Rectal smooth muscle tissue (tissue), 1 donor: Measurements from ENCODE around the gene GALNT3.

Experiments used
- H3K27ac ChIP-seq: one replicate; pipeline ENCODE4 v1.7.0; 2013; ENCODE audit warnings: low read depth, low read length, inconsistent platforms
- H3K27me3 ChIP-seq: one replicate; pipeline ENCODE4 v1.7.0; 2013; ENCODE audit warnings: low read length; ENCODE audit not compliant: control insufficient read depth, insufficient read depth
- H3K36me3 ChIP-seq: one replicate; pipeline ENCODE4 v1.7.0; 2013; ENCODE audit warnings: low read length; ENCODE audit not compliant: control insufficient read depth, insufficient read depth
- H3K4me1 ChIP-seq: one replicate; pipeline ENCODE4 v1.7.0; 2013; ENCODE audit warnings: low read length; ENCODE audit not compliant: control insufficient read depth, insufficient read depth
- H3K4me3 ChIP-seq: one replicate; pipeline ENCODE4 v1.7.0; 2013; ENCODE audit warnings: low read length
- H3K9ac ChIP-seq: one replicate; pipeline ENCODE4 v1.7.0; 2013; ENCODE audit warnings: low read length

Gene GALNT3

GRCh38 chr2:165766326-165766927, 27.6 kb downstream of the GALNT3 start:
- Histone ChIP-seq H3K4me1 (no peaks in the 10 kb centered on the region), H3K27ac (no peak overlapping the region), H3K9ac (no peak overlapping the region), H3K27me3 (no peaks in the 10 kb centered on the region), H3K36me3 (no peaks in the 10 kb centered on the region), H3K4me3 (no peak overlapping the region)

- Histone ChIP-seq H3K36me3 (peaks cover 2% of the 10 kb centered on the region), H3K27me3 (no peaks in the 10 kb centered on the region), H3K4me3 (no peak overlapping the region), H3K9ac (no peak overlapping the region), H3K4me1 (no peaks in the 10 kb centered on the region), H3K27ac (no peak overlapping the region)
Observed at GRCh38 chr2:165762723-165763122, 31.3 kb downstream of the GALNT3 start.

- Histone ChIP-seq H3K4me1 (no peaks in the 10 kb centered on the region), H3K4me3 (no peak overlapping the region), H3K36me3 (peaks cover 2% of the 10 kb centered on the region), H3K27ac (no peak overlapping the region), H3K9ac (no peak overlapping the region), H3K27me3 (no peaks in the 10 kb centered on the region)
Observed at GRCh38 chr2:165757906-165758675, 36.0 kb downstream of the GALNT3 start.

- H3K4me3 ChIP-seq, result no peak overlapping the region
- no peak overlapping the region for H3K9ac ChIP-seq
- H3K4me1 ChIP-seq, result no peaks in the 10 kb centered on the region
- H3K27me3 ChIP-seq, result no peaks in the 10 kb centered on the region
- no peaks in the 10 kb centered on the region for H3K36me3 ChIP-seq
- H3K27ac ChIP-seq, result no peak overlapping the region
Observed at GRCh38 chr2:165746501-165746900, 47.5 kb downstream of the GALNT3 start.

- Histone ChIP-seq H3K27ac (no peak overlapping the region), H3K4me1 (no peaks in the 10 kb centered on the region), H3K27me3 (no peaks in the 10 kb centered on the region), H3K36me3 (no peaks in the 10 kb centered on the region), H3K4me3 (no peak overlapping the region), H3K9ac (no peak overlapping the region)
Observed at GRCh38 chr2:165745916-165746315, 48.1 kb downstream of the GALNT3 start.

- Histone ChIP-seq H3K27me3 (no peaks in the 10 kb centered on the region), H3K4me1 (no peaks in the 10 kb centered on the region), H3K4me3 (no peak overlapping the region), H3K27ac (no peak overlapping the region), H3K36me3 (no peaks in the 10 kb centered on the region), H3K9ac (no peak overlapping the region)
Observed at GRCh38 chr2:165743442-165743841, 50.6 kb downstream of the GALNT3 start.

GRCh38 chr2:165725421-165725820, 68.6 kb downstream of the GALNT3 start:
- Histone ChIP-seq H3K4me1 (no peaks in the 10 kb centered on the region), H3K4me3 (no peak overlapping the region), H3K9ac (no peak overlapping the region), H3K27me3 (no peaks in the 10 kb centered on the region), H3K27ac (no peak overlapping the region), H3K36me3 (no peaks in the 10 kb centered on the region)

- Histone ChIP-seq H3K9ac (no peak overlapping the region), H3K4me1 (no peaks in the 10 kb centered on the region), H3K27ac (no peak overlapping the region), H3K27me3 (no peaks in the 10 kb centered on the region), H3K36me3 (no peaks in the 10 kb centered on the region), H3K4me3 (no peak overlapping the region)
Observed at GRCh38 chr2:165720511-165720910, 73.5 kb downstream of the GALNT3 start.

GRCh38 chr2:165718610-165719210, 75.3 kb downstream of the GALNT3 start:
- H3K4me3 ChIP-seq, result no peak overlapping the region
- no peak overlapping the region for H3K27ac ChIP-seq
- H3K36me3 ChIP-seq, result no peaks in the 10 kb centered on the region
- no peaks in the 10 kb centered on the region for H3K27me3 ChIP-seq
- no peaks in the 10 kb centered on the region for H3K4me1 ChIP-seq
- no peak overlapping the region for H3K9ac ChIP-seq

GRCh38 chr2:165716091-165716490, 78.0 kb downstream of the GALNT3 start:
- H3K9ac ChIP-seq, result no peak overlapping the region
- H3K4me1 ChIP-seq, result no peaks in the 10 kb centered on the region
- H3K36me3 ChIP-seq, result no peaks in the 10 kb centered on the region
- H3K4me3 ChIP-seq, result no peak overlapping the region
- no peaks in the 10 kb centered on the region for H3K27me3 ChIP-seq
- H3K27ac ChIP-seq, result no peak overlapping the region

GRCh38 chr2:165706960-165707487, 87.0 kb downstream of the GALNT3 start:
- H3K27me3 ChIP-seq, result no peaks in the 10 kb centered on the region
- H3K4me3 ChIP-seq, result no peak overlapping the region
- no peak overlapping the region for H3K9ac ChIP-seq
- no peaks in the 10 kb centered on the region for H3K36me3 ChIP-seq
- no peaks in the 10 kb centered on the region for H3K4me1 ChIP-seq
- no peak overlapping the region for H3K27ac ChIP-seq

- H3K27ac ChIP-seq, result no peak overlapping the region
- H3K4me3 ChIP-seq, result no peak overlapping the region
- no peaks in the 10 kb centered on the region for H3K27me3 ChIP-seq
- H3K4me1 ChIP-seq, result no peaks in the 10 kb centered on the region
- no peak overlapping the region for H3K9ac ChIP-seq
- H3K36me3 ChIP-seq, result no peaks in the 10 kb centered on the region
Observed at GRCh38 chr2:165701147-165701546, 92.9 kb downstream of the GALNT3 start.
